ENCODE results near the gene PLEKHM2.

Gene PLEKHM2

GRCh38 chr1:15726508-15726907 is 42.4 kb downstream of the PLEKHM2 start:
- no peak for DNase-seq (ENCODE audit: low spot score)

- DNase-seq (ENCODE audit: low spot score) = no peak
These were observed 42.9 kb downstream of the PLEKHM2 start for GRCh38 chr1:15727021-15727420.

- DNase-seq (ENCODE audit: low spot score) = no peak
These were observed 43.3 kb downstream of the PLEKHM2 start for GRCh38 chr1:15727424-15727823.

- no peak for DNase-seq (ENCODE audit: low spot score)
These were observed 43.9 kb downstream of the PLEKHM2 start for GRCh38 chr1:15727866-15728534.

GRCh38 chr1:15728937-15729657 is 45.0 kb downstream of the PLEKHM2 start:
- DNase-seq (ENCODE audit: low spot score) = no peak

GRCh38 chr1:15730423-15730822 is 46.3 kb downstream of the PLEKHM2 start:
- no peak for DNase-seq (ENCODE audit: low spot score)

GRCh38 chr1:15730936-15731335 is 46.8 kb downstream of the PLEKHM2 start:
- no peak for DNase-seq (ENCODE audit: low spot score)

- DNase-seq (ENCODE audit: low spot score) = no peak
These were observed 47.9 kb downstream of the PLEKHM2 start for GRCh38 chr1:15731735-15732685.

GRCh38 chr1:15732686-15733081 is 48.6 kb downstream of the PLEKHM2 start:
- no peak for DNase-seq (ENCODE audit: low spot score)

GRCh38 chr1:15733218-15733725 is 49.2 kb downstream of the PLEKHM2 start:
- no peak for DNase-seq (ENCODE audit: low spot score)

- DNase-seq (ENCODE audit: low spot score) = no peak
These were observed 49.7 kb downstream of the PLEKHM2 start for GRCh38 chr1:15733726-15734226.

GRCh38 chr1:15734296-15734695 is 50.2 kb downstream of the PLEKHM2 start:
- no peak for DNase-seq (ENCODE audit: low spot score)

GRCh38 chr1:15734901-15735300 is 50.8 kb downstream of the PLEKHM2 start:
- DNase-seq (ENCODE audit: low spot score) = no peak

- DNase-seq (ENCODE audit: low spot score) = no peak
These were observed 51.4 kb downstream of the PLEKHM2 start for GRCh38 chr1:15735304-15736037.

- peak; percentile 85 for DNase-seq (ENCODE audit: low spot score)
These were observed 52.1 kb downstream of the PLEKHM2 start, which contains the start of gene SLC25A34 for GRCh38 chr1:15736038-15736891. SLC25A34 (plus strand) TSS chr1:15736258; CDS start chr1:15736486, 228 bp downstream.

- DNase-seq (ENCODE audit: low spot score) = no peak
These were observed 52.8 kb downstream of the PLEKHM2 start for GRCh38 chr1:15736892-15737261.

GRCh38 chr1:15737324-15738319 is 53.5 kb downstream of the PLEKHM2 start:
- no peak for DNase-seq (ENCODE audit: low spot score)

- no peak for DNase-seq (ENCODE audit: low spot score)
These were observed 54.4 kb downstream of the PLEKHM2 start for GRCh38 chr1:15738416-15739113.

GRCh38 chr1:15739259-15739658 is 55.1 kb downstream of the PLEKHM2 start:
- DNase-seq (ENCODE audit: low spot score) = no peak
